Hematopoietic multipotent progenitor cell treated with erythropoietin and hydrocortisone succinate and interleukin-3 and kit ligand, for 6 days (in vitro differentiated cells): ENCODE data around the gene PHACTR1.
A peak's percentile ranks its signal among the peaks of the same experiment; 100 is the strongest.

ENCODE experiments used
- DNase-seq: peaks from one replicate; pipeline ENCODE4 v3.0.0-alpha.2; 2015

PHACTR1 gene

GRCh38 chr6:13331516-13332348, 615.2 kb downstream of the PHACTR1 start:
- DNase-seq: peak; percentile 79

GRCh38 chr6:13332349-13332706, 615.8 kb downstream of the PHACTR1 start:
- no peak for DNase-seq

- DNase-seq: peak; percentile 96
These were observed 618.4 kb downstream of the PHACTR1 start for GRCh38 chr6:13334953-13335352.

GRCh38 chr6:13336553-13336952, 620.0 kb downstream of the PHACTR1 start:
- peak; percentile 87 for DNase-seq

- peak; percentile 64 for DNase-seq
These were observed 621.5 kb downstream of the PHACTR1 start for GRCh38 chr6:13338038-13338437.
